Measurements from ENCODE around the gene MEP1B. TPM values are rescaled to one million over a fixed set of nuclear protein-coding genes. Genes with fewer than 3 reads are reported as not detected.

The MEP1B gene
- total and polyA plus RNA-seq, 9 donors, result 0.12 to 0.25 (median 0.15) TPM; not detected in 5

- Histone ChIP-seq H3K27me3 (ENCODE audit: control insufficient read depth, insufficient read depth, low read length) (no peaks in the 10 kb centered on the region), H3K27ac (ENCODE audit: low read length) (no peak overlapping the region), H3K9me3 (replicated peaks; ENCODE audit: control insufficient read depth, low read depth, low read length) (no peaks in the 10 kb centered on the region), H3K36me3 (ENCODE audit: control insufficient read depth, insufficient read depth, low read length) (peaks cover 4% of the 10 kb centered on the region), H3K4me3 (ENCODE audit: low read length) (no peak overlapping the region), H3K4me1 (ENCODE audit: control insufficient read depth, insufficient read depth, low read length) (no peaks in the 10 kb centered on the region)
- DNase-seq, result no peak
- no CpG with 5 or more reads among the region's 5 CpGs for WGBS (ENCODE audit: insufficient coverage)
Measured at GRCh38 chr18:32261003-32261402, 71.2 kb downstream of the MEP1B start.

GRCh38 chr18:32262092-32262491 lies 72.3 kb downstream of the MEP1B start:
- no peak overlapping the region for H3K4me3 ChIP-seq (ENCODE audit: low read length)
- no peak overlapping the region for H3K27ac ChIP-seq (ENCODE audit: low read length)
- H3K9me3 ChIP-seq (replicated peaks; ENCODE audit: control insufficient read depth, low read depth, low read length), result no peaks in the 10 kb centered on the region
- WGBS (ENCODE audit: insufficient coverage), result 80% methylated on average over 1 of the region's 1 CpG
- H3K36me3 ChIP-seq (ENCODE audit: control insufficient read depth, insufficient read depth, low read length), result peaks cover 7% of the 10 kb centered on the region
- H3K27me3 ChIP-seq (ENCODE audit: control insufficient read depth, insufficient read depth, low read length), result no peaks in the 10 kb centered on the region
- DNase-seq, result no peak
- no peaks in the 10 kb centered on the region for H3K4me1 ChIP-seq (ENCODE audit: control insufficient read depth, insufficient read depth, low read length)

DNA sequence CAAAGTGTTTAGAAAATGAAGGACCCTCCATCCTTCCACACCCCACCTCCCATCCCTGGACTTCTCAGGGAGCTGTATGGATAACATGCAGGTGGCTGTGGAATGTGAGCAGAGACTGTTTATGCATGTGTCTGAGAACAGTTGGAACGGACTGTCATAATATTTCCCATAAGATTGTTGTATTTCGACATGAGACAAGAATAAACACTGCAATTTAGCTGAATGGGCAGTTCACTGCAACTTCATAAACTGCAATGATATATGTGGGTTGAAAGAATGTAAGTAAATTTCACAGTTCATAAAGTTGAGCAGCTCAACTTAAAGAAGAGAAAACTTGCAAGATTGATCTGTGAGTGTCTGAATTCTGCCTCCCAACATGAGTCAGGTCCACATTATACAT lies 74.6 kb downstream of the MEP1B start:
- Histone ChIP-seq H3K36me3 (ENCODE audit: control insufficient read depth, insufficient read depth, low read length) (peaks cover 16% of the 10 kb centered on the region), H3K4me1 (ENCODE audit: control insufficient read depth, insufficient read depth, low read length) (no peaks in the 10 kb centered on the region), H3K4me3 (ENCODE audit: low read length) (no peak overlapping the region), H3K9me3 (replicated peaks; ENCODE audit: control insufficient read depth, low read depth, low read length) (no peaks in the 10 kb centered on the region), H3K27ac (ENCODE audit: low read length) (no peak overlapping the region), H3K27me3 (ENCODE audit: control insufficient read depth, insufficient read depth, low read length) (no peaks in the 10 kb centered on the region)
- WGBS (ENCODE audit: insufficient coverage), result no CpG with 5 or more reads among the region's 2 CpGs
- DNase-seq, result no peak

DNA sequence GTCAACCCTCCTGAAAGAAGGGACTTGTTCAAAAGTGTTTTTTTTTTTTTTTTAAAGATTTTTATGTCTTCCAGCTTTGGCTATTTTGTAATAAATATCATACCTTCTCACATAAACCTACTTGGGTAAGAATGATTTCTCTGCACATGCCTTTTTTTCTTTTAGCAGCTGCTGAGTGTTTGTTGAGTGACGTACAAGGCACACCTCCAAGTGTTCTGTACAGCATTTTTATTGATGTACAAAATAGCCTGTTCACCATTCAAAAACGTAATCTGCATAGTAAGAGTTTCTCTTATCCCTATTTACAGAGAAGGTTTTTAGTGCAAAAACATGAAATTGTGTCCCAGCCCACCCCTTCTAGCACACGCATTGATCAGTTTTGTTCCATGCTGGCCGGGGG lies 77.6 kb downstream of the MEP1B start:
- no peak overlapping the region for H3K27ac ChIP-seq (ENCODE audit: low read length)
- no peak for DNase-seq
- H3K36me3 ChIP-seq (ENCODE audit: control insufficient read depth, insufficient read depth, low read length), result peaks cover 20% of the 10 kb centered on the region
- H3K4me1 ChIP-seq (ENCODE audit: control insufficient read depth, insufficient read depth, low read length), result no peaks in the 10 kb centered on the region
- H3K27me3 ChIP-seq (ENCODE audit: control insufficient read depth, insufficient read depth, low read length), result no peaks in the 10 kb centered on the region
- H3K9me3 ChIP-seq (replicated peaks; ENCODE audit: control insufficient read depth, low read depth, low read length), result no peaks in the 10 kb centered on the region
- 66% methylated on average over 2 of the region's 4 CpGs for WGBS (ENCODE audit: insufficient coverage)
- H3K4me3 ChIP-seq (ENCODE audit: low read length), result no peak overlapping the region

Other genes starting within 250 kb of the MEP1B start
- gene TRAPPC8, start 246.9 kb upstream of the MEP1B start, total RNA-seq, result 36.4 TPM
- gene TRAPPC8, start 246.9 kb upstream of the MEP1B start, polyA plus RNA-seq (ENCODE audit: insufficient read depth in 1 of 8, insufficient read length in 8 of 8, low replicate concordance in 1 of 8), result 10 to 100 TPM; 24.3 to 35.6 (median 26.8) TPM
- 7.3 TPM for gene RNF125, start 171.2 kb upstream of the MEP1B start, total RNA-seq
- gene RNF125, start 171.2 kb upstream of the MEP1B start, polyA plus RNA-seq (ENCODE audit: insufficient read depth in 1 of 8, insufficient read length in 8 of 8, low replicate concordance in 1 of 8), result 10 to 100 TPM in 5 of 8 donors, 1 to 10 TPM in 3; 7.0 to 13.3 (median 10.3) TPM
- 27.8 TPM for gene RNF138, start 98.2 kb upstream of the MEP1B start, total RNA-seq
- 10 to 100 TPM; 20.2 to 35.9 (median 27.0) TPM for gene RNF138, start 98.2 kb upstream of the MEP1B start, polyA plus RNA-seq (ENCODE audit: insufficient read depth in 1 of 8, insufficient read length in 8 of 8, low replicate concordance in 1 of 8)

Data from muscle of leg (tissue), 11 donors.